ENCODE measurements around the gene SLC35A2.

The SLC35A2 gene

GRCh38 chrX:48905090-48905790 is 6.2 kb downstream of the SLC35A2 start:
- H3K27ac ChIP-seq = no peak overlapping the region
- TF ChIP-seq CTCF (conservative IDR thresholded peaks at IDR 0.05) = no peak

GRCh38 chrX:48904626-48905025 is 6.8 kb downstream of the SLC35A2 start:
- no peak for TF ChIP-seq CTCF (conservative IDR thresholded peaks at IDR 0.05)

GRCh38 chrX:48904180-48904579 is 7.3 kb downstream of the SLC35A2 start:
- H3K27ac ChIP-seq = no peak overlapping the region
- no peak for TF ChIP-seq CTCF (conservative IDR thresholded peaks at IDR 0.05)

More at GRCh38 chrX:48904626-48905025, 6.8 kb downstream of the SLC35A2 start:
- no peak overlapping the region for H3K27ac ChIP-seq

GRCh38 chrX:48903290-48903689 is 8.2 kb downstream of the SLC35A2 start:
- no peak overlapping the region for H3K27ac ChIP-seq
- TF ChIP-seq CTCF (conservative IDR thresholded peaks at IDR 0.05) = no peak

- no peak overlapping the region for H3K27ac ChIP-seq
- no peak for TF ChIP-seq CTCF (conservative IDR thresholded peaks at IDR 0.05)
Measured at GRCh38 chrX:48902776-48903175, 8.7 kb downstream of the SLC35A2 start.

- no peak overlapping the region for H3K27ac ChIP-seq
- TF ChIP-seq CTCF (conservative IDR thresholded peaks at IDR 0.05) = no peak
Measured at GRCh38 chrX:48902135-48902534, 9.3 kb downstream of the SLC35A2 start.

- no peak for TF ChIP-seq CTCF (conservative IDR thresholded peaks at IDR 0.05)
Measured at GRCh38 chrX:48901069-48901468, 10.4 kb downstream of the SLC35A2 start.

More at GRCh38 chrX:48901069-48901468, 10.4 kb downstream of the SLC35A2 start:
- H3K27ac ChIP-seq = no peak overlapping the region
